ENCODE data around the gene NHP2. TPM values are rescaled to one million over a fixed set of nuclear protein-coding genes. Genes with fewer than 3 reads are reported as not detected.

NHP2 gene
- 100 to 1,000 TPM; 104 to 161 (median 138) TPM for total RNA-seq

GRCh38 chr5:178153530-178154340 is at the start of gene NHP2:
TSS of gene NHP2 (minus strand) at chr5:178153885. CDS start at chr5:178153817, 68 bp downstream.
- no peak for TF ChIP-seq CTCF (IDR thresholded peaks at IDR 0.05; ENCODE audit: low read depth)

DNA sequence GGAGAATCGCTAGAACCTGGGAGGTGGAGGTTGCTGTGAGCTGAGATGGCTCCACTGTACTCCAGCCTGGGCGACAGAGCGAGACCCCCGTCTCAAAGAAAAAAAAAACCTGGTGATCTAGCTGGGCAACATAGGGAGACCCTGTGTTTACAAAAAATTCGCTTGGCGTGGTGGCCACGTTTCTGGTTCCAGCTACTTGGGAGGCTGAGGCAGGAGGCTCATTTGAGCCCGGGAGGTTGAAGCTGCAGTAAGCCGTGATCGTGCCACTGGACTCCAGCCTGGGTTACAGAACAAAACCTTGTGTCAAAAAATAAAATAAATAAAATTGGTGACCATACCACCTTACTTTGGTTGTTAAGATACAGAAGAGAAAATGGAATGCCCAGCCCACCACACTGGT is 48.9 kb upstream of the NHP2 start:
- TF ChIP-seq CTCF (IDR thresholded peaks at IDR 0.05; ENCODE audit: low read depth): no peak

- TF ChIP-seq CTCF (IDR thresholded peaks at IDR 0.05; ENCODE audit: low read depth): no peak
Measured at GRCh38 chr5:178201927-178202235, 48.2 kb upstream of the NHP2 start.

- no peak for TF ChIP-seq CTCF (IDR thresholded peaks at IDR 0.05; ENCODE audit: low read depth)
Measured at GRCh38 chr5:178201221-178201926, 47.7 kb upstream of the NHP2 start.

DNA sequence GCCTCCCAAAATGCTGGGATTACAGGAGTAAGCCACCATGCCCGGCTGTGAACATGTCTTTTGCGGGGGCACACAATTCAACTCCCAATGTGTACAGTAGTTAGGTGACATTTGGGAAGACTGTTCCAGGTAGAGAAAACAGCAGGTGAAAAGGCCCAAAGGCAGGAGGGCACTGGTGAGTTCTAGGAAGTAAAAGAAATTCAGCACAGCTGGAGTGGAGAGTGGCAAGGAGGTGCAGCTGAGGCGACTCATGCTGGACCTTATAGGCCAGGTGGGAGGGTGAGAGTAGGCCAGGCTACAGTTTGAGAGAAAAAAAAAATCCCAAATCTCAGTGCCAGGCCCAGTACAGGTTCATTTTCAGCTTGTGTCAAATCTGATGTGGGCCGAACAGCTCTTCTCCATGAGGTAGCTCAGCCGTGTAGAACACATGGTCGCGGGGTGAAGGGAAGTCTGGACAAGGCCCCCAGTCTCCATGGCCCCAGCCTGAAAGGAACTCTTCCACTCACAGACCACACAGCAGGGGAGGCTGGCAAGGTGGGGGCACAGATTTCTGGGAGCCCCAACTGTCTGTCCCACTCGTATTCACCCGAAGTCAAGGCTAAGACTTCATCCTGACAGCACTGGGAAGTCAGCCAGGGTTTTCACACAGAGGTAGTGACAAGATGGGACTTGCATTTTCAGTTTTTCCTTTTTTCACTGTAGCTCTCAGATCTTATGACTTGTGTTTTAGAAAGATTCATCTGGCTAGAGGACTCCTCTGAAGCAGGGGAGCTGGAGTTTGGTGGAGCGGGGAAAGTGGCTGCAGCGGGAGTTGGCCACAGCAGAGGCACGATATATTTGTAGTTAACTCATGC is 46.1 kb upstream of the NHP2 start:
- no peak for TF ChIP-seq CTCF (IDR thresholded peaks at IDR 0.05; ENCODE audit: low read depth)

DNA sequence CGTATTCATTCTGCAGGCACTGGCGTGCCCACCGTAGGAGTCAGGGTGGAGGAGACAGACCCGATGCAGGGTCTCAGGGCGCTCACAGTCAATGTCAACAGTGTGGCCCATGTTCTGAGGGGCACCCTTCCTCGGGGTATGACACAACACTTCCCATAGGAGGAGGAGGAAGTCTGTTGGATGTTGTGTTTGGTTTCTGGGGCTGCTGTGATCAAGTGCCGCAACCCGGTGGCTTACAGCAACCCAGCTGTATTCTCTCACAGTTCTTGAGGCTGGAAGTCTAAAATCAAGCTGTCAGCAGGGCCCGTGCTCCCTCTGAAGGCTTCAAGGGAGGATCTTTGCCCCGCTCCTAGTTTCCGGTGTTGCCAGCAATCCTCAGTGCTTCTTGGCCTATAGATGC is 45.0 kb upstream of the NHP2 start:
- no peak for TF ChIP-seq CTCF (IDR thresholded peaks at IDR 0.05; ENCODE audit: low read depth)

- no peak for TF ChIP-seq CTCF (IDR thresholded peaks at IDR 0.05; ENCODE audit: low read depth)
Measured at GRCh38 chr5:178196986-178197385, 43.3 kb upstream of the NHP2 start.

All from subcutaneous adipose tissue (tissue), 4 donors.